Measurements from ENCODE around the gene DDO. TPM values are rescaled to one million over a fixed set of nuclear protein-coding genes. Genes with fewer than 3 reads are reported as not detected.

The DDO gene
- total and polyA plus RNA-seq, 2 of the 8 experiments (the other 6 are each of a cell fraction or from before 2014, with no cell fraction given) = not detected

GRCh38 chr6:110461376-110461775 is 46.0 kb upstream of the DDO start:
- Histone ChIP-seq H4K5ac (ENCODE audit: insufficient read length, low read depth, low read length) (no peak overlapping the region), H3K56ac (replicated peaks; ENCODE audit: insufficient read length, low read depth, low read length) (no peak overlapping the region), H3K36me3 (ENCODE audit: control insufficient read depth in 2 of 4, insufficient read depth in 4 of 4, low read length in 3 of 4) (no peaks in the 10 kb centered on the region), H3K9ac (replicated peaks in 1 of 4; ENCODE audit: extremely low read depth in 1 of 4, low read depth in 3 of 4, low read length in 3 of 4) (no peak overlapping the region), H3K18ac (ENCODE audit: extremely low read depth, low read length) (no peak overlapping the region), H3K23ac (ENCODE audit: insufficient read length) (no peak overlapping the region), H2AFZ (ENCODE audit: low read length) (no peak overlapping the region), H3K79me1 (ENCODE audit: low read depth, low read length) (no peaks in the 10 kb centered on the region), H3K27me3 (replicated peaks in 1 of 4; ENCODE audit: control insufficient read depth in 3 of 4, extremely low read depth in 1 of 4, insufficient read depth in 3 of 4, low read length in 3 of 4) (no peaks in the 10 kb centered on the region), H2BK15ac (ENCODE audit: low read length) (no peak overlapping the region), H4K91ac (replicated peaks; ENCODE audit: insufficient read length, low read length) (no peak overlapping the region), H3K23me2 (ENCODE audit: low read depth, low read length) (no peaks in the 10 kb centered on the region), H2BK20ac (ENCODE audit: low read length) (no peak overlapping the region), H3K14ac (ENCODE audit: insufficient read length) (no peak overlapping the region), H3K4me3 (ENCODE audit: extremely low read depth in 1 of 4, insufficient read depth in 2 of 4, low read depth in 3 of 4, low read length in 4 of 4) (no peak overlapping the region), H2BK5ac (ENCODE audit: low read depth, low read length) (no peak overlapping the region), H3K9me3 (ENCODE audit: insufficient read depth in 2 of 2, low read depth in 1 of 2, low read length in 1 of 2) (peaks cover 0 to 7% of the 10 kb centered on the region in 2 experiments; a peak in 3 of 4 replicates), H4K8ac (ENCODE audit: extremely low read depth, insufficient read depth, low read length) (no peak overlapping the region), H2BK120ac (replicated peaks; ENCODE audit: low read depth, low read length) (no peak overlapping the region), H3K4me2 (ENCODE audit: insufficient read depth in 1 of 2, low read depth in 2 of 2, low read length in 2 of 2) (no peak overlapping the region), H2BK12ac (ENCODE audit: low read depth, low read length) (no peak overlapping the region), H3K4ac (replicated peaks; ENCODE audit: insufficient read length, low read depth, low read length) (no peak overlapping the region), H2AK5ac (ENCODE audit: low read depth, low read length) (no peak overlapping the region), H3K4me1 (replicated peaks in 1 of 4; ENCODE audit: control insufficient read depth in 3 of 4, insufficient read depth in 4 of 4, low read length in 3 of 4) (no peaks in the 10 kb centered on the region), H3K27ac (ENCODE audit: low read depth, low read length) (no peak overlapping the region), H3K79me2 (ENCODE audit: control insufficient read depth in 1 of 2, insufficient read depth in 2 of 2, low read length in 2 of 2) (no peaks in the 10 kb centered on the region), H4K20me1 (replicated peaks in 1 of 2; ENCODE audit: control insufficient read depth in 1 of 2, insufficient read depth in 2 of 2, low read length in 2 of 2) (no peaks in the 10 kb centered on the region)
- 95% methylated on average over 1 of the region's 1 CpG; no CpG with 5 or more reads in 1 of the 2 experiments for WGBS, 2 experiments (ENCODE audit: extremely low coverage in 1 of 2, insufficient coverage in 1 of 2, insufficient read length in 1 of 2, insufficient replicate concordance in 2 of 2, low coverage in 1 of 2, low lambda C conversion rate in 2 of 2, missing lambda C conversion rate in 1 of 2)
- TF ChIP-seq SIN3A (conservative IDR thresholded peaks at IDR 0.05 in 1 of 2, IDR thresholded peaks at IDR 0.05 in 1 of 2; ENCODE audit: low read depth in 1 of 2, low read length in 2 of 2) = no peak
- no peak for TF ChIP-seq TBP (IDR thresholded peaks at IDR 0.05; ENCODE audit: low read depth, low read length)
- no peak for TF ChIP-seq RBBP5 (IDR thresholded peaks at IDR 0.05; ENCODE audit: borderline replicate concordance, low read depth, low read length)
- TF ChIP-seq TAF1 (IDR thresholded peaks at IDR 0.05; ENCODE audit: low read depth, low read length) = no peak
- TF ChIP-seq BRCA1 (IDR thresholded peaks at IDR 0.05; ENCODE audit: low read depth, low read length) = no peak
- no peak for TF ChIP-seq CHD2 (IDR thresholded peaks at IDR 0.05; ENCODE audit: low read length)
- TF ChIP-seq TCF12 (IDR thresholded peaks at IDR 0.05; ENCODE audit: low read depth, low read length) = no peak
- TF ChIP-seq CTCF (IDR thresholded peaks at IDR 0.05; ENCODE audit: control extremely low read depth in 1 of 3, insufficient read depth in 1 of 3, low read depth in 1 of 3, low read length in 3 of 3) = no peak
- TF ChIP-seq KDM4A (IDR thresholded peaks at IDR 0.05; ENCODE audit: low read depth, low read length, severe bottlenecking) = no peak
- no peak for TF ChIP-seq JUN (IDR thresholded peaks at IDR 0.05; ENCODE audit: low read depth, low read length)
- no peak for TF ChIP-seq POLR2AphosphoS5 (IDR thresholded peaks at IDR 0.05; ENCODE audit: low read depth, low read length)
- TF ChIP-seq ASH2L (IDR thresholded peaks at IDR 0.05; ENCODE audit: low read length) = no peak
- ChIA-PET POLR2A (ENCODE audit: partially characterized antibody) (interaction anchor here (1.6 kb wide), 1 partner anchor 413 kb away, joined by 4 read pairs; the partner anchor contains the start of gene AMD1), CTCF (ENCODE audit: partially characterized antibody) (interaction anchor here (0.5 to 1.7 kb wide), 4 partner anchors 8 to 749 kb away, joined by 3 to 4 read pairs (median 3); no protein-coding TSS in a partner anchor)
- DNase-seq (ENCODE audit: low read depth in 1 of 2, low spot score in 2 of 2) = no peak
- FAIRE-seq = no peak
